Stomach smooth muscle (tissue), 2 donors: ENCODE measurements around the gene CDC14B.
"Not testable (repeated sequence)": the region's sequence is repeated elsewhere in the genome, so short reads cannot be mapped to it uniquely, and the experiment has no call there.

Experiments used
- H3K27ac ChIP-seq: one replicate; pipeline ENCODE4 v1.7.0; 2013; ENCODE audit warnings: mild to moderate bottlenecking, low read length, inconsistent platforms
- H3K27me3 ChIP-seq, 2 donors: one replicate each; pipeline ENCODE4 v1.7.0; 2013; ENCODE audit warnings: low read length in 2 of 2; ENCODE audit not compliant: insufficient read depth in 2 of 2, control insufficient read depth in 1 of 2
- H3K36me3 ChIP-seq, 2 donors: one replicate each; pipeline ENCODE4 v1.7.0; 2013; ENCODE audit warnings: low read length in 2 of 2; ENCODE audit not compliant: control insufficient read depth in 2 of 2, insufficient read depth in 2 of 2
- H3K4me1 ChIP-seq: one replicate; pipeline ENCODE4 v1.7.0; 2013; ENCODE audit warnings: low read length; ENCODE audit not compliant: control insufficient read depth, insufficient read depth
- H3K4me3 ChIP-seq, 2 donors: one replicate each; pipeline ENCODE4 v1.7.0; 2013; ENCODE audit warnings: low read length in 2 of 2
- H3K9ac ChIP-seq, 2 donors: one replicate each; pipeline ENCODE4 v1.7.0; 2013; ENCODE audit warnings: low read length in 2 of 2, mild to moderate bottlenecking in 1 of 2
- H3K9me3 ChIP-seq, 2 donors: one replicate each; pipeline ENCODE4 v1.7.0; 2013; ENCODE audit warnings: low read length in 2 of 2; ENCODE audit not compliant: control insufficient read depth in 2 of 2
- donor health status: healthy.
- donor health status: Pancreatic carcinoma.

The CDC14B gene

GRCh38 chr9:96513622-96514021 lies 106.0 kb downstream of the CDC14B start:
- Histone ChIP-seq H3K4me1 (no peaks in the 10 kb centered on the region), H3K9ac (no peak overlapping the region), H3K27me3 (no peaks in the 10 kb centered on the region), H3K4me3 (no peak overlapping the region), H3K9me3 (no peaks in the 10 kb centered on the region), H3K36me3 (peaks cover 5 to 11% of the 10 kb centered on the region in 2 donors), H3K27ac (no peak overlapping the region)

GRCh38 chr9:96512240-96512639 lies 107.4 kb downstream of the CDC14B start:
- Histone ChIP-seq H3K4me1 (no peaks in the 10 kb centered on the region), H3K27me3 (no peaks in the 10 kb centered on the region), H3K9ac (no peak overlapping the region), H3K9me3 (no peaks in the 10 kb centered on the region), H3K27ac (no peak overlapping the region), H3K36me3 (peaks cover 5 to 14% of the 10 kb centered on the region in 2 donors), H3K4me3 (no peak overlapping the region)

- Histone ChIP-seq H3K27ac (no peak overlapping the region), H3K9me3 (no peaks in the 10 kb centered on the region), H3K36me3 (peaks cover 5 to 16% of the 10 kb centered on the region in 2 donors), H3K9ac (no peak overlapping the region), H3K4me3 (no peak overlapping the region), H3K4me1 (no peaks in the 10 kb centered on the region), H3K27me3 (no peaks in the 10 kb centered on the region)
Measured at GRCh38 chr9:96510258-96510657, 109.4 kb downstream of the CDC14B start.

GRCh38 chr9:96509848-96510247 lies 109.8 kb downstream of the CDC14B start:
- no peaks in the 10 kb centered on the region for H3K27me3 ChIP-seq
- no peaks in the 10 kb centered on the region for H3K9me3 ChIP-seq
- no peak overlapping the region for H3K27ac ChIP-seq
- H3K36me3 ChIP-seq, result peaks cover 5 to 16% of the 10 kb centered on the region in 2 donors
- no peaks in the 10 kb centered on the region for H3K4me1 ChIP-seq
- H3K4me3 ChIP-seq, result no peak overlapping the region
- no peak overlapping the region for H3K9ac ChIP-seq

- Histone ChIP-seq H3K4me3 (no peak overlapping the region), H3K36me3 (peaks cover 5 to 13% of the 10 kb centered on the region in 2 donors), H3K27ac (no peak overlapping the region), H3K27me3 (no peaks in the 10 kb centered on the region), H3K9ac (no peak overlapping the region), H3K4me1 (no peaks in the 10 kb centered on the region), H3K9me3 (no peaks in the 10 kb centered on the region)
Measured at GRCh38 chr9:96509026-96509425, 110.6 kb downstream of the CDC14B start.

GRCh38 chr9:96508227-96508940 lies 111.3 kb downstream of the CDC14B start:
- peaks cover 4 to 10% of the 10 kb centered on the region in 2 donors for H3K36me3 ChIP-seq
- no peak overlapping the region for H3K9ac ChIP-seq
- H3K9me3 ChIP-seq, result no peaks in the 10 kb centered on the region
- H3K4me1 ChIP-seq, result no peaks in the 10 kb centered on the region
- no peak overlapping the region for H3K4me3 ChIP-seq
- H3K27me3 ChIP-seq, result no peaks in the 10 kb centered on the region
- H3K27ac ChIP-seq, result no peak overlapping the region

GRCh38 chr9:96505316-96505991 lies 114.2 kb downstream of the CDC14B start:
- no peaks in the 10 kb centered on the region for H3K4me1 ChIP-seq
- no peak overlapping the region for H3K27ac ChIP-seq
- H3K36me3 ChIP-seq, result peaks cover 2 to 6% of the 10 kb centered on the region in 2 donors
- no peak overlapping the region for H3K4me3 ChIP-seq
- H3K9me3 ChIP-seq, result no peaks in the 10 kb centered on the region
- no peak overlapping the region for H3K9ac ChIP-seq
- H3K27me3 ChIP-seq, result no peaks in the 10 kb centered on the region

DNA sequence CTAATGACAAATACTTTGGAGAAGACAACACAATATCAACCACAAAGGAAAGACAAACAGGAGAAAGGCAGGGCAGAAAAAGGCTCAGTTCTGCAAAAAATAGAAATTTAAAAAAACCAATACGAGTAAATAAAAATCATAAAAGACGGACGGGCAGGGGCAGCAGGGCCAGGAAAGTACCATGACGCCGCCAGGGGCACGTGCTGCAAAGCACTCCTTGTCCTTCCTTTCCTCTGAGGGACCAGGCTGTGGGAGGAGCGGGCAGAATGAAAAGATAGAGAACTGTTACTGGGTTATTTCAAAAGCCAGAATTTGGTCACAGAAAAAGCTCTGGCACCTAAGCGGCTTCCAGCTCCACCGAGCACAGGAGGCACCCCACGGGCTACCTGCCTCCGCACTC lies 115.7 kb downstream of the CDC14B start:
- Histone ChIP-seq H3K27ac (no peak overlapping the region), H3K4me1 (no peaks in the 10 kb centered on the region), H3K4me3 (no peak overlapping the region), H3K36me3 (peaks cover 0 to 6% of the 10 kb centered on the region in 2 donors), H3K27me3 (no peaks in the 10 kb centered on the region), H3K9me3 (no peaks in the 10 kb centered on the region), H3K9ac (no peak overlapping the region)

DNA sequence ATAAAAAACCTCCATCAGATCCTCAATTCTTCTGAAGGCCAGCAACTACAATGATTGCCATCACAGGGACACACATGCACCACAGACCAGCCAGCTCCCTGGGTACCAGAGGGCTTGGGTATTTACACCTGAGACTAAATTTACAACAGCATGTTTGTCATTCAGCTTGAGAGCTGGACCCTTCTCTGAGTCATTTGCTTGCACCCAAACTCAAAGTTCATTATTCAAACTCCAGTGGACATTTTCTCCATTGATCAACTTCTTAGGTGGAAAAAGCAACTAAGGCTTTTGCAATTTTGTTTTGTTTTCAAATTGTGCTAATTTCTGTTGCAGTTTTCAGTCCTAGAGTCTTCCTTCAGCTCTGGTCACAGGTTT lies 116.3 kb downstream of the CDC14B start:
- H3K27me3 ChIP-seq, H3K36me3 ChIP-seq, H3K4me3 ChIP-seq, H3K27ac ChIP-seq, H3K9me3 ChIP-seq, H3K4me1 ChIP-seq, H3K9ac ChIP-seq: not testable (repeated sequence)

DNA sequence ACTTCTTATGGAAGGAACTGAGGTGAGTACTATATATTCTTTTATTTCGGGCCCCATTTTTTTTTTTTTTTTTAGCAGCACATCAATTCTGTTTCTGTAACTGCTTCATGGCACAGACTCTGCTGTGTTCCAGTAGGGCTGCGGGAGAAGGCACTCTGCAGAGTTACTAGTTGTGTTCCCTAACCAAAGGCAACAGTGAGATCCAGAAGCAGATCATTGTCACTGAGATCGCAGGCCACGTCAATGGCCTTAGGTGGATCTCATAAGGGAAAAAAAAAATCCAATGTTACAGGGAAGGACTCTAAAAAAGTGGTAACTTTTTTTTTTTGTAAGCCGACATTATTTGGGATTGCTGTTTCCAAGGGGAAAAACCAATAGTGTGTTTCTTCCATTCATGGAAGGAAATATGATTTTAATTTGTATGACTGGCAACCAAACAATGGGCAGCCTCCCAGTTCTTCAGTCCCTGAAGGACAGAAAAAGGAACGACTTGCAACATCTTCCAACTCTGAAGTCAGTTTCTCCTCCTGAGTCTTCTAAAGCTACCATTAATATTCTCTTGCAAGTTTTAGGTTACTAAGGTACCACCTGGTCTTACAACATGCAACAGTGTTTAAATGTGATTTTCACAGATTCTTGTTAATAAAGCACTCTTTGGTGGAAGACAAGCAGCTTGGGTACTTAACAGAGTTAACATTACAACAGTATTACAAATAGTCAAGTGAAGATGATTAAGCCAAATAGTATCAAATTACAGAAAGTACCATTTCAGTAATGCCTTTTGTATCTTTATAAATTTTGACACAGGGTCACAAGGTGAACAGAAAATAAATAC lies 116.9 kb downstream of the CDC14B start:
- no peaks in the 10 kb centered on the region for H3K4me1 ChIP-seq
- no peaks in the 10 kb centered on the region for H3K9me3 ChIP-seq
- peaks cover 0 to 3% of the 10 kb centered on the region in 2 donors for H3K36me3 ChIP-seq
- H3K27ac ChIP-seq, result no peak overlapping the region
- no peaks in the 10 kb centered on the region for H3K27me3 ChIP-seq
- no peak overlapping the region for H3K4me3 ChIP-seq
- no peak overlapping the region for H3K9ac ChIP-seq
